Measurements from ENCODE around the gene KNSTRN.

DNA sequence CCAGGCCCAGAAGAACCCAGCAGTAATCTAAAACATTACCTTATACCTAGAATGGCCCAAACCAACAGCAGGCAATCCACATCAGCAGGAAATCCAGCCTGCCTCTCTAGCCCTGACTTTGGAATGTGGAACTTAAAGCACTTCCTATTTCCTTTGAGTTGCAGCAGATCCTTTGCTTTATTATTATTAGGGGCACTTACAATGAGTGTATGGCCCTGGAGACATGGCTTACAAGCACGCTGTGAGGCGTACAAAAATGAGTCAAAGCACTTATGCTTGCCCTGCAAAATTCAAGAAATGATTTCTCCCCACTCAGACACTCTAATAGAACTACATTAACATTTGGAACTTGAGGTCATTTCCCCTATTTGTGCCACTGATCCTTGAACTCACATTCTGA, 9.5 kb upstream of the KNSTRN start:
- TF ChIP-seq, protein P1, sequence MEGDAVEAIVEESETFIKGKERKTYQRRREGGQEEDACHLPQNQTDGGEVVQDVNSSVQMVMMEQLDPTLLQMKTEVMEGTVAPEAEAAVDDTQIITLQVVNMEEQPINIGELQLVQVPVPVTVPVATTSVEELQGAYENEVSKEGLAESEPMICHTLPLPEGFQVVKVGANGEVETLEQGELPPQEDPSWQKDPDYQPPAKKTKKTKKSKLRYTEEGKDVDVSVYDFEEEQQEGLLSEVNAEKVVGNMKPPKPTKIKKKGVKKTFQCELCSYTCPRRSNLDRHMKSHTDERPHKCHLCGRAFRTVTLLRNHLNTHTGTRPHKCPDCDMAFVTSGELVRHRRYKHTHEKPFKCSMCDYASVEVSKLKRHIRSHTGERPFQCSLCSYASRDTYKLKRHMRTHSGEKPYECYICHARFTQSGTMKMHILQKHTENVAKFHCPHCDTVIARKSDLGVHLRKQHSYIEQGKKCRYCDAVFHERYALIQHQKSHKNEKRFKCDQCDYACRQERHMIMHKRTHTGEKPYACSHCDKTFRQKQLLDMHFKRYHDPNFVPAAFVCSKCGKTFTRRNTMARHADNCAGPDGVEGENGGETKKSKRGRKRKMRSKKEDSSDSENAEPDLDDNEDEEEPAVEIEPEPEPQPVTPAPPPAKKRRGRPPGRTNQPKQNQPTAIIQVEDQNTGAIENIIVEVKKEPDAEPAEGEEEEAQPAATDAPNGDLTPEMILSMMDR (IDR thresholded peaks at IDR 0.05) = no peak
- no peak for TF ChIP-seq ZFX (IDR thresholded peaks at IDR 0.05; ENCODE audit: borderline replicate concordance)
